GM21737 (cell line): ENCODE data around the gene GRAMD1B.

Experiments
- ATAC-seq: cut with Tn5 transposase; IDR thresholded peaks from one replicate; pipeline ENCODE4 v1.9.1; 2021; ENCODE audit warnings: mild to moderate bottlenecking, moderate library complexity; ENCODE audit not compliant: unreplicated experiment

GRAMD1B gene

DNA sequence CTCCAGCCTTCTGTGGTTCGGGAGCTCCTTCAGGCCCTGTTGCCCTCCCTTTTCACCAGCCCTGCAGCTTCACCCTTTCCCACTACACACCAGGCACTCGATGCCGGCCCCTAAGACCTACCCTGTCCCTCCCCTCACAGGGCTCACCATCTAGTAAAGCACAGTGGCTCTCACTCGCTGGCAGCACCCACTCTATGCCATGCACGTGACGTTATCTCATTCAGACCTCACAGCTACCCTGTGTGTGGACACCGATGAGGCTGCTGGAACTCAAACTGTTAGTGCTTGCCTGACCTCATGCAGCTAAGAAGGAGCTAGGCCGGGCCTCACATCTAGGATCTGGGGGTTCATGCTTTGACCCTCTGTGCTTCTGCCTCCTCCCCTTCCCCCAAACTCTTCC, 178.9 kb downstream of the GRAMD1B start:
- no peak for ATAC-seq

DNA sequence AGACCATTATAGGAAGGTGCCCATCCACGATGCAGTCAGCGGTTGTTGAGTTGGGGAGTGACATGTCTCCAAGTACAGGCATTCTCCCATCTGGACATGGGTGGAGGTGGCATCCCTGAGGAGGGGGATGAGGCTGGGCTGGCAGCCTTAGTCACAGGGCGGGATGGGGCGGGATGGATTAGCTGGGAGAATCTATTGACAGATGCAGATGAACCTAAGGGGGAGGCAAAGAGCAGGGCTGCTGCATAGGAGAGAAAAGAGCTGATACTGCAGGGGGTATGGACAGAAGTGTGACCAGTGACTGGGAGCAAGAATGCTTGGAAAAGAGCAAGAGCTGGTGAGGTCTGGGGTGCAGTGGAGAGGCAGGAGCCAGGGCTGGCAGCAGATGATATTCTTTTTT, 181.6 kb downstream of the GRAMD1B start:
- no peak for ATAC-seq

DNA sequence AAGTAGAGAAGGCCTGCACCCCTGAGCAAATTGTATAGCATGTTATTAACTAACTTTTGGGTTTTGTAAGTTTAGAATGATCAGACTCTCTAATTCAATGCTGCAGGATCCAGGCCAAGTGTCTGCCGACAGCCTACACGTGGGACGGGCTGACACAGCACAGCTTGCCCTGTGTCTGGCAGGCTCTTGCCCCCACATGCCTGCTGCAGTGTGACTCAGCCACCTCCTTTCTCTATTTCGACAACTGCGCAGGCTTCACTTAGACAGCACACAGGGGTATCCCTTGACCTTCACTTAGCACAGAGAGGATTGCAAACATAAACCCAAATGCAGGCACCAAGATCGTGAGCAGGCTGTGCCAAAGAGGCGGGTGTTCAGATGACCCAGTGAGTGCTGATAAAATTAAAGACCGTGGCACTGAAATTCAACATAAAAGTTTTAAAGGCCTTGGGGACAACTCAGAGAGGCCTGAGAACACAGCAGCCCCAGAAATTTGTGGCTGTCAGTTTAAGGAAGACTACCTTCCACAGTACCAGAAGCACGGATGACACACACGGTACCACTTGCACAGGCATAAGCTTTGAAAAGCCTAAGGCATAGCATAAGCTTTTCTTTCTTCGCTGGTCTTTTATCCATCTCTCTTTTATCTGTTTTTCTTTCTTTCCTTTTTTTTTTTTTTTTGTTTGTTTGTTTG, 186.6 kb downstream of the GRAMD1B start:
- ATAC-seq, result no peak

DNA sequence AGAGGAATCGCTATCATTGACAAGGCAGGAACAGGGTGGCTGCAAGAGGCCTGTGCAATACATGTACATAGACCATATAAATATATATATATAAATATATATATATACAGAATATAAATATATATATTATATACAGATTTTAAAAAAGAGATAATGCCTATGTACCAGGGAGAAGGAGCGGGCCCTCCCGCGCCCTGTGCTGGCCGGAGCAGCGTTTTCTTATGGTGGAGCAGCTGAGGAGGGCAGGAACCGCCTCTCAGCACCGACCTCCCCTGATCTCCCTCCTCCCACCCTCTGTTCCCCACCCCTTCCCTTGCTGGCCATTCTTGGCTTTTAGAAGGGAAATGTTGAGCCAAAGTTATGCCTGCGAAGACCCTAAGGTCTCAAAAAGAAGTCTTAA, 192.5 kb downstream of the GRAMD1B start:
- no peak for ATAC-seq

DNA sequence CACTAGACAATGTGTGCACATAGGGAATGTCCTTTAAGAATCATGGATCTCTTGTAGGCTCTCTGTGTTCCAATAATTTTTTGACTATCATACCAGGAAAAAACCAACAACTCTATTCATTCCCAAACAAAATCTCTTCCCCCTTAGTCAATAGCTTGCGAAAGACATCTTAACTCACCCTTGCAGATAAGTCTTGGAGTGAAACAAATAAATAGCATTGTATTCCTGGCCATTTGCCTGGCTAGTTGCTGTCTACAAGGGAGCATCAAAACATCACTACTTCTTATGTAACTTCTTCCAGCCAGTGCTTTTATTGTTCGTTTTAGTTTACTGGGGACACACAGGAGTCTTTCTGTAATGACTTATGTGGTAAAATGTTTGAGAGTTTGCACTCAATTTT, 194.9 kb downstream of the GRAMD1B start:
- no peak for ATAC-seq

DNA sequence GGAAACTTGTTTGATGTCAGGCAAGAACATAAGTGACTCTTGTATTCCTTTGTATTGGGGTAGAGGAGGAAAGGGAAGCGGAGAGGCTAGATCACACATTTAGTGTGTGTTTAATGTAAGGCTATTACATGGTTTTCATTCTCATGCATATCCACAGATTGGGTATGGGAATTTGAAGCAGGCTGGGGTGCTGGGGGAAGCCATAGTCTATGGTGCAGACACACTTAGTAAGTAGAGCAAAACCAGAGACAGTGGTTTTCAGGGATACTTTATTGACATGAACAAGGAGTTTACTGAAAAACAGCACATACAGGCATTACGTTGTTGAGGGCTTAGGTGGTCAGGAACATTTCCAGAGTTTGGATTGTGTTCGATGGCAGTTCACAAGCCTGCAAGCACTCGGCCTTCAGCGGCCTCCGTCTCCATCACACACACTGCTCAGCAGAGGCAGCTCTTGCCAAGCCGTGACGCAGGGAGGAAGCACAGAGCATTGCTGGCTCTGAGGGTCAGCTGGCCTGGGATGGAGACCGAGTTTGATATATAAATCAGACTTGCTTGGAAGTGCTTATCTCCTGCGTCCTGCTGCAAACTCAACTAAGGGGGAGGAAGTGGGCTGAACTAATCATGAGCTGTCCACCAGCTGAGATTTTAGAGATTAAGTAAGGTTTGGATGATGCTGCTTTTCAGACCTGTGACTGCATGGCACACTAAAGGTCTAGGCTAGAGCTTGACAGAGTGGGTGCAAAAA, 199.0 kb downstream of the GRAMD1B start:
- ATAC-seq, result no peak

DNA sequence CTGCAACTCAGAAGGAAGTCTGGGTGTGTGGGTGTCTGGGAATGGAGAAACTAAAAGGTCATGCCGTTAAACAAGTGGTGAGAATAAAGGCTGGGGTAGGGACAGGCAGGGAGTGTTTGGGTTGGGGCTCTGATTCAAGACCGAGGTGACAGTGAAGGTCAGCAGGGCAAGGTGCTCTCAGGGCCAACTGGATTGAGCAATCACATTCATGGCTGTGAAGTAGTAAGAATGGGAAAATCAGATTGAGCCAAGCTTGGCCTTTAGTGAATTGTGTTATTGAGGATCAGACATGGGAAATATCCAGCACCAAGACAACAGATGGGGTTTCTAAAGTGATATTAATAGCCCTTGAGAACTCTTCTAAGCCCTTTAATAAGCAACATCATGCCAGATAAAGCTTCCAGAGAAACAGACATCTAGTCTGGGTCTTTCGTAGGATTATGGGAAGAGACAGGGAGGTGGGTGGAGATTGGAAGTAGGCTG, 200.1 kb downstream of the GRAMD1B start:
- ATAC-seq, result no peak

DNA sequence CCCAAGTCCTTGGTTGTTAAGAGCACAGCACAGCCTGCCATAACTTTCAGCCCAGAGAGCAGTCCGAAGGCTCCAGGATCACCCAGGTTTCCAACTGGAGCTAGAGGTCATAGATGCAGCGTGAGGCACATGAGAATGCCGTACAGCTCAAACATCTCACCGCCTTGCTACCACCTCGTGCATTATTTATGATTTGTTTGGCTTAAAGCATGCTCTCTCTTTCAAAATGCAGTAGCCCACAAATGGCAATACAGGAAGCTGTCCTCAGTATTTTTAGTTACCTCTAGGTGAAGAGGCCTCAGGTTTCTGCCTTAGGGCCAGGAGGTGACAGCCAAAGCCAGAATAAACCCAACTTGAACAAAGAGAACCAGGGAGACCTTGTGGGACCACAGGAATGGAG, 210.0 kb downstream of the GRAMD1B start:
- ATAC-seq, result no peak

DNA sequence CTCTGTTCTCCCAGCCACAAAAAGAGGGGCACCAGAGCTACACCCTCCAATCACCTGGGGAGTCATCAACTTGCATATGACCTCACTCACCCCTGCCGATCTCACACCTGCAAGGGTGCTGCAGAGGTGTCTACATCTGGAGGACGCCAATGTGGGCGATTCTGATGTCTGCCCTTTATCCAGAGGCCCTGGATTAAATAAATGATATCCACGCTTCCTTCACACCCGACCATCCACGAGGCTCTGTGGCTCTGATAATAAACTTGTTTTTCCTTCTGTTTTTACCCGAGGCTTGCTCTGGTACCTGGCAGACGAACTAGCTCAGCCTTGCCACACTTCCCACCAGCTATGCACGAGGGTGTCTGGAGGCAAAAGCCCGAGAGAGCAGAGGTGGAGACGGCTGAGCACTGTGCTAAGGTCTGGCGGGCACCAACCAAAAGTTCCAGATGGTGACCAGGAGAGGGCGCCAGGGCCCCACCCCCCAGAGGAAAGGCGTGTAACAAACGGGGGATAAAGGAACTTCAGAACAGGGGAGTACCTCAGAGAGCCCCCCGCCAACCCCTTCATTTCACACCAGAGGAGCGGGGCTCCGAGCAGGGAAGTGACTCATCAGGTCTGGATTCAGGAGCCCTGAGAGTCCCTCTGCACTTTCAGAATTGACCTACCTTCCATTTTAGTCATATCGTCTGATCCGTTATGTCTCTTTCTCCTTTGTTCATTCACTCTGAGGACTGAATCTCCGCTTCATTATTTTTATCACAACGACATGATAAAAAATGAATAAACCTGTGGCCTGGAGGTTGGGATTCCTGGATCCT, 210.8 kb downstream of the GRAMD1B start:
- ATAC-seq, result peak; percentile 68

DNA sequence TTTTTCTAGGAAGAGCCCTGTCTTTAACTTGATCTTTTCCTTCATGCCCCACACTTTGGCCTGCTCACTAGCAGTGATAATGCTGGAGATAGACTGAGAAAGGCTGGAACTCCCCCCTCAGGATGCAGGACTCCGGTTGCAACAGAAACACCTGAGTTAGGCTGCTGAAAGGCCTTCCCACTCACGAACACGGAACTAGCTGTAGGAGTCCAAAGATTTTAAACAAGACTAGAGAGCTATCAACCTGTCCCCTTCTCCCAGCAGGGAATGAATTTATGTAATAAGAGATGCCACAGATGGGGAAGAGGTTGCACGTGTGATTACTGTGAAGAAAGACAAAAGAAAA, 211.4 kb downstream of the GRAMD1B start:
- ATAC-seq, result no peak

DNA sequence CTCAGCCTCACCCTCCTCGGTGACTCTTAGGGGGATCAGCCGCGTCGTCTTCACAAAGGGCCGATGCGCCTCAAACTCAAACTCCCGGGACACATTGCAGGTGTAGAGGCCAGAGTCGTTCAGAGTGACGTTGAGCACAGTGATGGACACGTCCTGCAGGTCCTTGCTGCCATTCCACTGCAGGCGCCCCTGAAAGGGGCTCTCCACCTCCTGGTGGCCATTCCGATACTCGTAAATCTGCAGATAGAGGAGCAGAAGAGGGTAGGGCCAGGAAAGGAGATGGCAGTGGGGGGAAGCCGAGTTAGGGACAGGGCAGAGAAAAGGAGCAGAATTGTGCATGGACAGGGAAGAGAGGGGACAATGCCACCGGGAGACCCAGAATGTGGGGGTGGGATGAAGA, 212.4 kb downstream of the GRAMD1B start:
- no peak for ATAC-seq

DNA sequence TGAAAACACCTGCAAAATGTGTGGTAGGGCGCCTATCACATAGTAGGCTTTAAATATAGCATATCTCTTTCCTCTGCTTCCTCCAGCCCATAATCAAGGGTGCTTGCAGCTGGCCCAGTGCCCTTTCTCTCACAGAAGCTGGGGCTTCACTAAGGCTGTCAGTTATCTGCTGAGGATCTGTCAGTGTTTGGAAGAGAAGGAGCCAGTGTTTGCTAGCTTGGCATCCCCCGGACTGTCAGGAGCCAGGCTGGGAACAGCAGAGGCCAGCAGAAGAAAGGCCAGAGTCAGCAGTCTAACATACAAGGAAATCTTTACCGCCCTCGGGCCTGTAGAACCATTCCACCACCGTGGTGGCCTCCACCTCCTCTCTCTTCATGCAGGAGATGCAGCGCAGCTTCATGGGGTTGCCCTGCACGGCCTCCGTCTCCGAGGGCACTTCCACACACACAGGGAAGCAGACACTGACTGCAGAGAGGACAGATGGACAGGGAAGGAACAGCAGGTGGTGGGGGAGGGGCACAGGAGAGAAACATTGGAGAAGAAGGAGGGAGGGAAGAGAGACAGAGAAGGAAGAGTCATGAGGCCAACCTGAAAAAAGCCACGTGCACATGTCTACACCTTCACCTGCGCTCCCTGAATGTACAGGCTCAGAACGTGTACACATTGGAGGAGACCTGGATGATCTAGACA, 215.4 kb downstream of the GRAMD1B start:
- no peak for ATAC-seq

DNA sequence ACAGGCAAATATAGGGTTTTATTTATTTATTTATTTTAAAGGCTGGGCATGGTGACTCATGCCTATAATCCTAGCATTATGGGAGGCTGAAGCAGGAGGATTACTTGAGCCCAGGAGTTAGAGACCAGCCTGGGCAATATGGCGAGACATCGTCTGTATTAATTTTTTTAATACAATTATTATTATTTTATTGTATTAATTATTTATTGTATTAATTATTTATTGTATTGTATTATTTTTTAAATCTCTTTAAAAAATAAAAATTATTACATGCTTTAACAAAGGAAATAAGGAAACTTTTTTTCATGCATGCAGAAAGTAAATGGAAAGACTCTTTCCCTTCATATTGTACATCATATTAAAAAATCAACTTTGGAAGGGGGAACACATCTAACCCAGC, 220.8 kb downstream of the GRAMD1B start:
- ATAC-seq, result no peak

DNA sequence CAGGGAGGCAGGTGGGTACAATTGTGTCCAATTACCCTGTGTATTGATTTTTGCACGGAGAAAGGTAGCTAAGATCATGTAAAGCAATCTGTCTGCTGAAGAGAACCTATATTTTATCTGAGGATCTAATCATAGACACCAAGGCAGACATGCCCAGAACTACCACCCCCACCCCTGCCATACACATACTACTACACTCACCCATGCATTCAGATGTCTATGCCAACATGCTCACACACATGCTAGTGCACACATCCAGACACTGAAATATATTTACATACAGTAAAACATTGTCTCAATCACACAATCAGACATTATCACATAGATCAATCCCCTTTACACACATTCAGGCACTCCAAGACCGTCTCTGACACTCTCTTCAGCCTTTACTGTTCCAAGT, 222.5 kb downstream of the GRAMD1B start:
- no peak for ATAC-seq

DNA sequence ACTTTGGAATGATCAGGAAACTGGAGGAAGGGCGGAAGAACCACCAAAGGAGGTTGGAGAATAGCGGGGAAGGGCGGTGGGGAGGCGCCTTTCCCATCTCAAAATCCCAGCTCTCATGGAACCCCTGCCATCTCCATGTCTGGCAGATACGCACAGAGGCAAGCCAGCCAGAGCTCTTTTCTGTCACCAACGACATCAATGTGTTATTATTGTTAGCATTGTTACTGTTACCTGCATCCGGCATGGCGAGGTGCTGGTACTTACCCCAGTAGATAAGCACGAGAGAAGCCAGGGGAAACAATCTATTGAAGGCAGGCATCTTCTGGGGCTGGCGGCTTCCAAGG, 223.4 kb downstream of the GRAMD1B start:
- no peak for ATAC-seq

DNA sequence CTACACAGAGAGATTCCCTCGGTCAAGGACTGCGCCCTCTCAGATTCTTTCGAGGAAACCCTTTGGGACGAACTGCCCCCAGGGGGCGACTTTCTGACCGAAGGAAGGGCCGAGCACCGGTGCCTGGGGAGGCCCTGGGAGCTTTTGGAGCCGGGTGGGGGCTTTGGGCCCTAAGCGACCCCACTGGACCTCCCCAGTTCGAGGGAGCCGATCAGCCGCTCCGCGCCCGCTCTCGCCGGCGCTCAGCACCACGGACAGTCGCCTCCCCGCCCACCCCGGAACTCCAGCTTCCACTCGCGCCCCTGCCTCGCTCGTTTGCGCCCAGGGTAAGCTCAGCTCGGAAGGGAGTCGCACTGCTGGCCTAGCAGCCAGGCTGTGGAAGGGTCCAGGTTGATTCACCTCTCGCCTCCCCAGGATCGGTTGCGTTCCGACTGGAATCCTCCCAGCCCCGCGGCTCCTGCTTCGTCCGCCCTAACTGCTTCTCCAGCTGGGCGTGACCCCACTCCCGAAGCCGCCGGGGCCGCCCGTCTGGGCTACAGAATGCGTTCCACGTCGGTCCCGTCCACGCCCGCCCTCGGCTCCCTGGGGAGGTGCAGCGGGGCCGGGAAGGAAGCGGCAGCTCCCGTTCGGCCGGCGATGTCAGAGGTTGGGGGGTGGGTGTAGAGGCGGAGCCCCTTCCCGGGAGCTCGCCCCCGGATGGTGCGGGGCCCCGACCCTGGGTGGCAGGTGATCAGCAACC, 223.9 kb downstream of the GRAMD1B start:
- no peak for ATAC-seq

DNA sequence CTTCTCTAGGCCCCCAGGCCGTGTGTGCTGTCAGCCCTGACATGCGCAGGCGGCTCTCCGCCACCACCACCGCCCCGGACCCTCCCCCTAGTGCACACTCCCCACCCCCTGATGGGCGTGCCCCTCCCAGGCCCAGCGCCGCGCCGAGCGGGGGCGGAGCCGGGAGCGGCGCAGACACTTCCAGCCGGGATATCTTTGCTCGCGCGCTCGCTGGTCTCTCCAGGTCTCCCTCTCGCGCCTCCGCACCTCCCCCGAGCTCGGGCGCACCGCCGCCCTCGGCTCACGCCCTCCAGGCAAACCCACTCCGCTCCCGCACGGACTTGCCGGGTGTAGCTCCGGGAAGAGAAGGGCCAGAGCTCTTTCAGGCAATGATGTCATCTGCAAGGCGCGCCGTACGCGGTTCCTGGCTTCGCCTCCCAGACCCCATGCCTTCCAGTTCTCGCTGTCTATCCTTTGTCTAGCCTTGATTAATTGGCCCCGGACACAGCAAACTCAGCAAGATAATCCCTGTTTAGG, 224.6 kb downstream of the GRAMD1B start, which contains the start of gene SCN3B:
Gene SCN3B (minus strand): TSS at position 59 of the 516 bp plus-strand sequence. CDS start 823 bp downstream, outside the sequence.
- ATAC-seq, result no peak

DNA sequence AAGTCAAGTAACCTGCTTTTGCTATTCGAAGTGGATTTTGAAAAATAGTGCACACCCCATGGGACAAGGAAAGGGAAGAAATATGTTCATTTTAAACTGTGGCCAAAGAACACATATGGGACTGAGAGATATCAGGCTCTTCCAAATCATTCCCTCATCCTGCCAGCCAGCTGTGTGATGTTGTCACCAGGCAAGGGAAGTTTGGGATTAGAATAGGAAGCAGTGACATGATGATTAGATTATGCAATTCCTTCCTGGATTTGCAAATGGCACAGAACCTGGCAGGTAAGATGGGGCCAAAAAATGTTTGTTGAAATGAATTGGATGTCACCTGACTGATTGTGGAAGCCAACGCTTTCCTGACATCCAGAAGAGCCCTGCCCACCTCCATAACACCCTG, 229.2 kb downstream of the GRAMD1B start:
- no peak for ATAC-seq

DNA sequence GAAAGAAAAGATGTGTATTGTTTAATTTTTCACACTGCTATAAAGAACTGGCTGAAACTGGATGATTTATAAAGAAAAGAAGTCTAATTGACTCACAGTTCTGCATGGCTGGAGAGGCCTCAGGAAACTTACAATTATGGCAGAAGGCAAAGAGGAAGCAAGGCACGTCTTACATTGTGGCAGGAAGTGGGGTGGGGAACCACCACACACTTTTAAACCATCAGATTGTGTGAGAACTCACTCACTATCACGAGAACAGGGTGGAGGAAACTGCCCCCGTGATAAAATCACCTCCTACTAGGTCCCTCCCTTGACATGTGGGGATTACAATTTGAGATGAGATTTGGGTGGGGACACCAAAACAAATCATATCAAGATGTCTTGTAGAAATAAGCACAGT, 229.9 kb downstream of the GRAMD1B start:
- peak; percentile 95 for ATAC-seq

DNA sequence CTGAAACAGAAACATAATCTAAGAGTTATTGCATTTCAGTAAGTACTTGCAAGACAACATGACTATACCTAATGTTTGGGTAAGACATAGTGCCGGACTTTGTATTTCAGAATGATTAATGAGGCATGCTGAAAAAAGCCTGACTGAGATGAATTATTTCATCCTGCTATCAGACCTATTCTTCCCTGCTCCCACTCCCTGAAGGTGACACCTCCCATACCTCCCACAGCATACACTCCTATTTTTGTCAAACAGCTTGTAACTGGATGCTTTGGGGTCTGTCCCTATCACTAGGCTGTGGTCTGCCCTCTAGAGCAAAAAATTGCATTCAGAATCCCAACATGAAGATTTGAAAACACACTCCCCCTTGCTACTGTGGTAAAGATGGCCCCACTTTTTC, 235.2 kb downstream of the GRAMD1B start:
- no peak for ATAC-seq
